Activated T-helper 1 cell treated with anti-CD3 and anti-CD28 coated beads, Interleukin-2, amount 50 U/mL, for 16 hours (primary cell): ENCODE measurements around the gene CTXN1.
A peak's percentile ranks its signal among the peaks of the same experiment; 100 is the strongest.
"Not testable (repeated sequence)": the region's sequence is repeated elsewhere in the genome, so short reads cannot be mapped to it uniquely, and the experiment has no call there.

Source experiments
- DNase-seq, 2 donors: peaks; one replicate each; pipeline ENCODE4 v3.0.0-alpha.2; 2020; ENCODE audit warnings: low read depth in 1 of 2, low spot score in 1 of 2

The CTXN1 gene

DNA sequence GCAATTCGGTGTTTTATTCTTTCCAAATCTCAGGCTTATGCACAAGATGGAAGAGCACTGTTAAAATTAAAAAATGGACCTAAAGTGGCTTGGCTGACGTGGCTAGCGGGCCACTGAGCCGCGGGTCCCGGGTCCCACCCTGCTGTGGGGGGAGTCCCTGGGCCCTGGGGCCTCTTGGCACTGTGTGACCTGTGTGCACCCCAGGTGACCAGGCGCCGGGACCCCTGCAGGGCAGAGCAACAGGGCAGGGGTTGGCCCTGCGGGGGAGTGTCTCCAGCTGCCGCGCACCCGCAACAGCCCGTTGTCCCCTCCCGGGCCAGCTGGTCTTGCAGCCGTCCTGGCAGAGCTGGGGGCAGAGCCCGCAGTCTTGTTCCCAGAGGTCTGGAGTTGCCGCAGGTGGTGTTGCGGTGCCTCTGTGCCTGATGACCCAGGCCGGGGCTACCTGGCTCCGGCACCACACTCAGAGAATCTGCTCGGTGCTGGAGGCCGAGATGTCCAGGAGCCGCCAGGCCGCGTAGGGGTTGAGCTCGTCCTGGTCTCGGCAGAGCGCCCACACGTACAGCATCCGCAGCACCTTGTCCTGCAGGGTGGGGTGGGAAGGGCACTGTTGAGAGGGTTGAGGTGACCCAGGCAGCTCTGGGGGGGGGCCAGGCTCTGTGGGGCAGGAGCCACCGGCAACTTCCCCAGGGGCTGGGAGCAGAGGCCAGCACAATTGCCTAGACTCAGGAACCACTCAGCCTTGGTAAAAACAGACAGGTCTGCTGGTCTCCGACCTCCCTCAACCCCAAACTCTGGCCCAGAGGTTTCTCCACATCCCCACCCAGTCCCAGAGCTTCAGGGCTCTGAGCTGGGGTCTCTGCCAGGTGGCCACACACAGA is 1.0 kb upstream of the CTXN1 start:
- DNase-seq = no peak

DNA sequence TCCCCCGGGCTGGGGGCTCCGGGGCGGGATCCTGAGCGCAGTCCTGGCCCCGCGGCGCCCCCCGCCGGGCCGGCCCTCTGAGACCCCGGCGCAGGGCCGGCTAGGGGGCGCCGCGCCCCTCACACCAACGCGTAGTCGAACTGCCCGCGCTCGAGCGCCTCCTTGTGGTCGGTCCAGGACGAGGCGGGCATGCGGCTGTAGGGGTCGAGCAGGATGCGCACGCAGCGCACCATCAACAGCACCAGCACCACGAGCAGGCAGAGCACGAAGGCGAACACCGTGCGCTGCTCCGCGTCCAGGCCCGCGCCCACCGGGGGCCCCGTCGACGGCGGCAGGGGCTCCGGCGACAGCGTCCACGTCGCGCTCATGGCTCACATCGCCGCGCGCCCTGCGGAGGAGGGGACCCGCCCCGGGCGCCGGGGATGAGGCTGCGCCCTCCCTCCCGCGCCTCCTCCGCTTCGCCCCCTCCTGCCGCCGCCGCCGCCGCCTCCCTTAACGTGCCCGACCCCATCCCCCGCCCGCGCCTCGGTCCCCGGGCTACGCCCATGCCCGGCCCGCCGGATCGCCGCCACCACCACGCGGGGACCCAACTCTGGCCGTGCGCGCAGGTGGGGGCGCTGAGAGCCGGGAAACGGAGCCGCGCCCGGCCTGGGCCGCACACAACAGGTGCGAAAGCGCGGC is 624 bp downstream of the CTXN1 start:
- DNase-seq = peak; percentile 51 to 65

DNA sequence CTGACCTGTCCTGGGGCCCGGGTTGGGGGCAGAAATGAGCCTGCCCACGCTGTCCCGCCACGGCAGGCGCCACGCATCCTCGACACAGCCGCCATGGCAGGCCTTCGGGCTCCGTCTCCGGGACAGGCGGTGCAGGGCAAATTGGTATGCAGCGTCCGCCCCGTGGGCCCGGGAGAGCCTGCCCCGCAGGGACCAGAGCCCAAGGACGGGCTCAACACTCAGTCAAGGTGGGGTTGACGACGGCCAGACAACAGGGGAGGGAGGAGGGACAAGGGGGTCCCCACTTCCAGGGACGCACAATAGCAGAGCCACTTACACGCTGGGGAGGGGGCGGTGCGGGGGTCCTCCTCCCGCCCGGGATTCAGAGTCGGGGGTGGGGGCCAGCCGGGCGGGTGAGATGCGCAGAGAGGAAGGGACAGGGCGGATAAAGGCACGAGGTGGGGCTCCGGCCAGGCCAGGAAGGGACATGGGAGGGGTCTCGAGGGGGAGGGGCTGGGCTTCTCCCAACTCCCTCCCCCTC is 1.2 kb downstream of the CTXN1 start:
- DNase-seq = no peak

DNA sequence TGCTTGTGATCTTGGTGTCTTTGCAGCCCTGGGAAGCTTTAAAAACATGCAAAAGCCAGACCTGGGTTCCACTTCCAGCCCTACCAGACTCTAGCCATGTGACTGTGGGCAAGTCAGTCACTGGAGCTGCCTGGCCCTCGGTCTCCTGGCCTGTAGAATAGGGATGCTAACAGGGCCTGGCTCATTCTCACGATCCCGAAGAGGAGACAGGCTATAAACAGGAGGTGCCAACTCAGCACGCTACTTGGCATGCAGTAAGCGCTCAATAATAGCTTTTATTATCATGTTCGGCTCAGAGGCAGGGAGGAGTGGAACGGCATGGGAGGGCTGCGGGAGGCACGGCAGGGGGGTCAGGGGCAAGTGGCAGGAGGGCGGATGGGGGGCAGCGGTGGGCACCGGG is 1.7 kb downstream of the CTXN1 start:
- DNase-seq = no peak

DNA sequence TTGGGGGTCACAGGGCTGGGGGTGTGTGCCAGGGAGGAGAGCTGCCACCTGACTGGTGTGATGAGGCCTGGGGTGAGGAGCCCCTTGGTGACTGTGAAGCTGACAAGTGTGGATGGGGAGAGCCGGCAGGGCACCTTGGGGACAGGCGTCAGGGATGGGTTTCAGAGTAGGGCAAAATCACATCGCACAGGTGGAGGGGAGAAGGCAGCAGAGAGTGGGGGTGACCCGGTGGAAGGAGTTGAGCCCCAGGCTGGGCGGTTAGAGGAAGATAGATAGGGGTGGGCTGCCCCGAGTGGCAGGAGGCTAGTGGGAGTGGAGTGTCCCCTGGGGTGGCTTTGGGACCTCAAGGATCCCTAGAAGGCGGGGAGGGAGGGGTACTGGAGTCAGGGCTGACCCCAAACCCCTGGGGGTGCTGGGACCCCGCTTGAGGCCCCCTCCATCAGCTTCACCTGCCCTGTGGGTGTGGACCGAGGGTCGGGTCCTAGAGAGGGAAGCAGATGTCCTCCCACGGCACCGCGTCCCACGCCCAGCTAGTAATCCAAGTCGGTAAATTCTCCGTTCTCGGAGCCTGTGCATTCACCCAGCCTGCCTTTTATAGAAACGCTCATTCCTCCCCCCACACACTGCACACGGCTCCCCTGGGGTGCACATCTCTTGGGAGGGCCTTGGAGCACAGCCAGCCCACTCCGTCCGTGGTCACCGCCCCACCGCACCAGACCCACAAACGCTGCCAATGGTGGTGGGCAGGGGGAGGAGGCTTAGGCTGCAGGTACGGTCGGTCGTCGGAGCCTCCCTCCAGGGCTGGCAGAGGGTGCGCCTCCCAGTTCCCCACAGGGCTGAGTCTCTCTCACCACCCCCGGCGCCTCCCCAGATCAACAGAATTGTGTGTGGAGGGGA is 2.4 kb downstream of the CTXN1 start:
- DNase-seq = no peak

DNA sequence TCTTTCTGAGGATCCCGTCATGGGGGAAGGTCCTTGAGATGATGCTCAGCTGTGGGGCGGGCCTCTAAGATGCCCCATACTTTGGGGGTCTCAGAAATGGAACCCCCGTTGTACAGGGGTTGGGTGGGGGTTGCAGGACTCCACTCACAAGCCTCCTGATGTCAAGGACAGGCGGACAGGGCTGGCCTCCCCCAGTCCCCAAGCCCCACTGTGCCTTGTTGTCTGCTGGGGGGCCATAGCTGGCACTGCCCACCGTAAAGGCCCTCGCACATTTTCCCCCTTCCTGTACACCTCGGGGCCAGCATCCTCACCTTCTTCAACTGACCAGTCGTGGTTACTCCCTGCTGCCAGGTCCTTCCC is 3.1 kb downstream of the CTXN1 start:
- no peak for DNase-seq

DNA sequence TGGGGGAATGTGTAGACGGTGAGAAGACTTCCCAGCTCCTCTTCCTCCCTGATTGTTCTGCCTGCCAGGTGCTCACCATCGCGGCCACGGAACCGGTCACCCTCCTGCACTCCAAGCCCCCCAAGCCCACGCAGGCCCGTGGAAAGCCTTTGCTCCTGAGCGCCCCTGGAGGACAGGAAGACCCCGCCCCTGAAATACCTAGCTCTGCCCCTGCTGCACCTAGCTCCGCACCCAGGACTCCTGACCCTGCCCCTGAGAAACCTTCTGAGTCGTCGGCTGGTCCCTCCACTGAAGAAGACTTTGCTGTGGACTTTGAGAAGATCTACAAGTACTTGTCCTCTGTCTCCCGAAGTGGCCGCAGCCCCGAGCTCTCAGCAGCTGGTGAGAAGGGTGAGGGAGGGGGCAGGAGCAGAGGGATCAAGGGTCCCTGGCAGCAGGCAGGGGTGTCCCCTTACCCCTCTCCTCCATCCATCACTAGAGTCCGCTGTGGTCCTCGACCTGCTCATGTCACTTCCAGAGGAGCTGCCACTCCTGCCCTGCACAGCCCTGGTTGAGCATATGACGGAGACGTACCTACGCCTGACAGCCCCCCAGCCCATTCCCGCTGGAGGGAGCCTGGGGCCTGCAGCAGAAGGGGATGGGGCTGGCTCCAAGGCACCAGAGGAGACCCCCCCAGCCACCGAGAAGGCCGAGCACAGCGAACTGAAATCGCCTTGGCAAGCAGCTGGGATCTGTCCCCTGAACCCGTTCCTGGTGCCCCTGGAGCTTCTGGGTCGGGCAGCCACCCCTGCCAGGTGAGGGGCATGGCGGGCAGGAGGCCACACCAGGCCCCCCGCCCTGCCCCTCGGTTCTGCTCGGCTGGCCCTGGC is 3.7 kb downstream of the CTXN1 start:
- DNase-seq = no peak

DNA sequence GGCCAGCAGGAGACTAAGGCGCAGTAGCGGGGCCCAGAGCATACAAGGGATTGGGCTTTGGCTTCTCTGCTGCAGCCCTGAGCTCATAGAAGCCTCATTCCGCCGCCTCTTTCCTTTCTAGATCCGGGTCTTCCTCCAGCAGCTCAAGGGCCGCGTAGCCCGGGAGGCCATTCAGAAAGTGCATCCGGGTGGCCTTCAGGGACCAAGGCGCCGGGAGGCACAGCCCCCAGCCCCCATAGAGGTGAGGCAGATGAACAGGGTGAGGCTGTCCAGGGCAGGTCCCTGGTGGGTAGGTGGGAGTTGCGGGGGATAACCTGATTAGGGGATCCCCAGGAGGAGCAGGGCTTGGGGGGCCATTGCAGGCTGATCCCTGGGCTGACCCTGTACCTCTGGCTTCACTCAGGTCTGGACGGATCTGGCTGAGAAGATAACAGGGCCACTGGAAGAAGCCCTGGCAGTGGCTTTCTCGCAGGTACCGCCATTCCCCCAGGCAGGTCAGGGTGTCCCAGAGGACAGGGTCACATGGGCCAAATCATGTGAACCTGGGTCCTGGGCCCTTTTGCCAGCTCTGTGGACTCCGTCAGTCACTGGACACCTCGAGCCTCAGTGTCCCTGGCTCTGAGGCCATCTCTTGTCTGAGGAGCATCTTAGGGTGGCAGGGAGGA is 4.5 kb downstream of the CTXN1 start:
- DNase-seq = no peak

DNA sequence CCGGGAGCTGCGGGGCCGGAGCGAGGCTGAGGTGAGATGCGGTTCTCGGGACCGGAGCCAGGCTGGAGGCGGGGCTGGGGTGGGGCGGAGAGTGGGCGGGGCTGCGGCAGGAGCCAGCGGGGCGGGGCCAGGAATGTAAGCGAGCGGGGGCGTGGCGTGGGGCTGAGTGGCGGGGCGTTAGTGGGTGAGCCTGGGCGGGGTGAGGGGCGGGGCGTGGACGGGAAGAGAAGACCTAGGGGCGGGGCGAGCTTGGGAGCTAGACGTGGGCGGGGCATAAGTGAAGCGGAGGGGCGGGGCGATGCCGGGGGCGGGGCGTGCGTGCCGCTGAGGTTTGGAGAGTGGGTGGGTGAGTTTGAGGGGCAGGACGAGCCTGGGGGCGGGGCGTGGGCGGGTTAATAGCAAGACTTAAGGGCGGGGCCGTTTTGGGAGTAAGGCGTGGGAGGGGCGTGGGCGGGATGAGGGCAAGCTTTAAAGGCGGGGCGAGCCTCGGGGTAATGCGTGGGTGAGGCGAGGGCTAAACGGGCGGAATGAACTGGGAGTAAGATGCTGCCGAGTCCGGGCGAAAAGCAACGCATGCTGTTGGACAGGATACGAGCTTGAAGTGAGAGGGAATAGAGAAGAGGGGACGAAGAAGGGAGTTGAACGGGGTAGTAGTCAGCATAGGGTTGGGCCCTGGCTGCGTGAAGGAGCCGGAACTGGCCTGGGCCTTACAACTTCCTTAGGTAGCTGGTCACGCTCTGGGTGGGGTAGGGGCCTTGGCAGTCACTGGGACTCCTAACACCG is 5.2 kb downstream of the CTXN1 start:
- DNase-seq = peak; percentile 99 to 100

DNA sequence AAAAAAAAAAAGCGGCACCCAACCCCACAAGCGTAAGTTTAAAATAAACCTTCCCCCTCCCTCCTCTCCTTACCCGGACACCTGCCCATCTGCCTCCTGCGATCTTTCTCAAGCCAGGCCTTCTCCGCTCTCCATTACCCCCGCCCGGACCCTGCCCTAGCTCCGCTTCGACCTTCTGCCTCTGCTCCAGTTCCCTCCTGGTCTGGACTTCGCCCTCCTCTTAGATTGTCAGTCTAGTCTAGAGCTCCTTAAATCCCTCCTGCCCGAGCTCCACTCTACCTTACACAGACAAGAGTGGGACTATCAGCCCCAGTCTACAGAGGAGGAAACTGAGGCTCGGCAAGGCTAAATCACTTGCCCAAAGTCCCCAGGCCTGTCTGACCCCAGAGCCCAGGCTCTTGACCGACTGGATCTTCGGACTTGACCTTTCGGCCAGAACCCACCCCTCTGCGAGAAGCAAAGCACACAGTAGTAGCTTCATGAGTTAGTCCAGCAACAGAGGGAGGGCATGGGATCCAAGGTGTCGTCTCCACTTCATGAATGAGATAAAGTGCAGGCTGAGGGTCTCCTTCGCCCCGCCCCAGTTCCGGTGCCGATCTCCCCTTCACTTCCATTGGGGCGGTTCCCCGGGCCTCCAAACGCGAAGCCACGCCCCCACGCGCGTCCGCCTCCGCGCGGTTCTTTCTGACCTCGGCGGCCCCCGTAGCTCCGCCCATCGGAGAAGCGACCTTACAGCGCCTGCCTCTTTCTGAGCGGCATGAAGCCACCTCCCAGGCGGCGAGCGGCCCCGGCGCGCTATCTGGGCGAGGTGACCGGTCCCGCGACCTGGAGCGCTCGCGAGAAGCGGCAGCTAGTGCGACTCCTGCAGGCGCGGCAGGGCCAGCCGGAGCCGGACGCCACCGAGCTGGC is 6.1 kb downstream of the CTXN1 start, which contains the start of gene SNAPC2:
Gene SNAPC2, plus strand, starts transcription at position 729 of the 909 bp plus-strand sequence. Its CDS starts 29 bp downstream, at position 758.
- DNase-seq = peak; percentile 92

DNA sequence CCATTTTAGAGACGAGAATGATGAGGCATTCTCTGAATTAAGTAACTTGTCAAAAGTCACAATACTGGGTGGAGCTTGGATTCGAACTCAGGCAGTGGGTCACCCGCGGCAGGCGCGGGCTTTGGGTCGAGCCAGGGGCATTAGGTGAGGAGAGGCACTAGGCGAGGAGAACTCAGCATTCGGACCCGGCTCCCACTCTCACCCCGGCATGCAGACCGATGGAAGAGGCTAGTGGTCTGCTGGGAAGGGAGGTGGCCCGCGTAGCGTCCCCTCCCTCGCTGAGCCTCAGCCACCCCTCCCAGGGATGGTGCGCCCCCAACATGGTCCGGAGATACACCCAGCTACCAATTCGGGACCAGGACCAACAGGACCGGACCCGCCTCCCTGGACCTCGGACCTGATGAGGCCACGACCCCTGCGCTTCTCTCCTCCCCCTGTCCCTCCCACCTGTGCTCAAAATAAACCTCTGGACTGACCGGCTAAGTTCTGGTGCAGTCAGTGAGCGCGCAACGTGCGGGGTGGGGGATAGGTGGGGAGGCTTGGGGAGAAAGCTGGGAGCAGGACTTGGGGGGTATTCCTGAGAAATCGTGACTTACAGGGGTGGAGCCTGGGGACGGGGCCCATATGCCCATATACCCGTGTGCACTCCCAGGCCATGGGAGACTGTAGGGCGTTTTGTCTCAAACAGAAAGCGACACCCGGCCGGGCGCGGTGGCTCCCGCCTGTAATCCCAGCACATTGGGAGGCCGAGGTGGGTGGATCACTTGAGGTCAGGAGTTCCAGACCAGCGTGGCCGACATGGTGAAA is 7.1 kb downstream of the CTXN1 start:
- no peak for DNase-seq

DNA sequence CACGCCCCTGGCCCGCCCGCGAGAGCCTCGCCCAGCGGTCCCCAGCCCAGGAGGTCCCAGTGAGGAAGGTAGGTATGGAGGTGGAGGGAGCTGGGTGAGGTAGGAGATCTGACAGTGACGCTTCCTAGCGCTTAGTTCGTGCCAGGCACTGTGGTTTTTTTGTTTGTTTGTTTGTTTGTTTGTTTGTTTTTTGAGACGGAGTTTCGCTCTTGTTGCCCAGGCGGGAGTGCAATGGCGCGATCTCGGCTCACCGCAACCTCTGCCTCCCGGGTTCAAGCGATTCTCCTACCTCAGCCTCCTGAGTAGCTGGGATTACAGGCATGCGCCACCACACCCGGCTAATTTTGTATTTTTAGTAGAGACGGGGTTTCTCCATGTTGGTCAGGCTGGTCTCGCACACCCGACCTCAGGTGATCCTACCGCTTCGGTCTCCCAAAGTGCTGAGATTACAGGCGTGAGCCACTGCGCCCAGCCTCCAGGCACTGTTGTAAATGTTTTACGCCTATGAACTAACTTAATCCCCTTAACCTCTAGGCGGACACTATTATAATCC is 7.8 kb downstream of the CTXN1 start:
- DNase-seq = not testable (repeated sequence)

DNA sequence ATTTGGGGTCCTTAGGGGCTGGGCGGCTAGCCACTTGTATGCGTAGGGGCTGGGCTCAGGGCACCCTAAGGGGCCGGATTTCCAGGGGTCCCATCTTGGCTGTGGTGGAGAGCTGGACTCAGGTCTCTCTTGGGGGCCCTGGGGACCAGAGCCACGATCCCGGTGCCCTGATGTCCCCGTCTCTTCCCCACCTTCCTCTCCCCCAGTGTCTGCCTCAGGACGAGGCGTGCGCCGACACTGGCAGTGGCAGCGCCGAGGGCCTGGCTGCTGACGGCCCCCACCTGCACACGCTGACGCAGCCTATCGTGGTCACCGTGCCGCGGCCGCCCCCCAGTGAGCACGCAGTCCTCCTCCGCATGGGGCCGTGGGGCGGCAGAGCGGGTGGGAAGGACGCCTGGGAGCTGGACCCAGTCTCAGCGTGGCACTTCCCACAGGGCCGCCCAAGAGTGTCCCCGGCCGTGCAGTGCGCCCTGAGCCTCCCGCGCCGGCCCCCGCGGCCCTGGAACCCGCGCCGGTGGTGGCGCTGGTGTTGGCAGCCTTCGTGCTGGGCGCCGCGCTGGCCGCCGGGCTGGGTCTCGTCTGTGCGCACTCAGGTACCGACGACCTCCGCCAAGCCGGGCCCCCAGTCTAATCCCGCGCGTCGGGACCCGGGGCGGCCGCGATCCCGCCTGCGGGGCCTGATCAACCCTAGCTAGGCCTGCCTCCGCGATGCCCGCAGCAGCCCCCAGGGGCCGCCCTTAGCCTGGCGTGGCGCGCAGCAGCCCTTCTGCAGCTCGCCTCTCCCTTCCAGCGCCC is 8.5 kb downstream of the CTXN1 start:
- no peak for DNase-seq

DNA sequence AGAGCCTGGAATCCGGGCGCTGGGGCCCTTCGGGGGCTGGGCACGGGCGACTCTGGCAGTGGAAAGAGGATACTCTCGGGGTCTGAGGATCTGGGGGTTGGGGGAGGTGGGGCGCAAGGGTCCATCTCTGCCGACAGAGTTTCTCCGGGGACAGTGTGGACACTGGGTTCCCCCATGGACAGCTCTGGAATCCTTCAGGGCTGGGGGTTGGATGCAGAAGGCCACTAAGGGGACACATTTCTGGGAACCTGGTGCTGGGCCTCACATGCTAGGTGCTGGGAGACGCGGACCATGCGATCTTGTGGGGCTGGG is 9.0 kb downstream of the CTXN1 start:
- no peak for DNase-seq

DNA sequence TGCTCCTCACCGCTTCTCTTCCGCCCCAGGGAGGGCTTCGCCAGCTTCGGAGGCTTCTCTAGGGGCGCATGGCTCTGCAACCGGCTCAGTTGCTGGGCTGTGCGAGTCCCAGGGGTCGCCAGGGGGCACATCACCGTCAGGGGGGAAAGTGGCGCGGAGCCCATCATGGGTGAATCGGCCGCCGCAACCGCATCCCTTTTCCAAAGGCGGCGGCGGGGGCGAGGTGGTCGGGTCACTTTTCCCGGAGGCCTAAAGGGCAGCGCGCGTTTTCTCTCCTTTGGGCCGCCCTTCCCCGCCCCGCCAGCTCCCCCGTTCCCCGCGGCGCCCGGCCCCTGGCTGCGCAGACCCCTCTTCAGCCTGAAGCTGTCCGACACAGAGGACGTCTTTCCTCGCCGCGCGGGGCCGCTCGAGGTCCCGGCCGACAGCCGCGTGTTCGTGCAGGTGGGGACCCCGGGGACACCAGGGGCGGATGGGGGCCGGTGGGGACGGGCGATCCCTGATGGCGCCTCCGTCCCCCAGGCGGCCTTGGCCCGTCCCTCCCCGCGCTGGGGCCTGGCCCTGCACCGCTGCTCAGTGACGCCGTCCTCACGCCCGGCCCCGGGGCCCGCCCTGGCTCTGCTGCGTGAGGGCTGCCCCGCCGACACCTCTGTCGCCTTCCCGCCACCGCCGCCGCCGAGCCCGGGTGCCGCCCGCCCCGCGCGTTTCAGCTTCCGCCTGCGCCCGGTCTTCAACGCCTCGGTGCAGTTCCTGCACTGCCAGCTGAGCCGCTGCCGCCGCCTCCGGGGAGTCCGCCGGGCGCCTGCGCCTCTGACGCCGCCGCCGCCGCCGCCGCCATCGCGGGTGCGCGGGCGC is 9.6 kb downstream of the CTXN1 start:
- DNase-seq = no peak
